Erythroblast (primary cell): ENCODE measurements around the gene CST9.

Experiments
- GATA1 ChIP-seq: IDR thresholded peaks from 2 replicates; pipeline ENCODE4 v1.6.1; 2011; ENCODE audit warnings: low read depth, mild to moderate bottlenecking, control low read depth, low read length, moderate library complexity
- POLR2A ChIP-seq: IDR thresholded peaks from 2 replicates; pipeline ENCODE4 v1.6.1; 2011; ENCODE audit warnings: mild to moderate bottlenecking, low read length

- TF ChIP-seq POLR2A = no peak
- no peak for TF ChIP-seq GATA1
These were observed 29.5 kb upstream of the CST9 start for GRCh38 chr20:23634985-23635767.
